Measurements from ENCODE around the gene TRAF5. TPM values are rescaled to one million over a fixed set of nuclear protein-coding genes. Genes with fewer than 3 reads are reported as not detected.

The TRAF5 gene
- total RNA-seq, 1 experiment from 2014 or later, result 22.2 TPM

- TF ChIP-seq, protein P1, sequence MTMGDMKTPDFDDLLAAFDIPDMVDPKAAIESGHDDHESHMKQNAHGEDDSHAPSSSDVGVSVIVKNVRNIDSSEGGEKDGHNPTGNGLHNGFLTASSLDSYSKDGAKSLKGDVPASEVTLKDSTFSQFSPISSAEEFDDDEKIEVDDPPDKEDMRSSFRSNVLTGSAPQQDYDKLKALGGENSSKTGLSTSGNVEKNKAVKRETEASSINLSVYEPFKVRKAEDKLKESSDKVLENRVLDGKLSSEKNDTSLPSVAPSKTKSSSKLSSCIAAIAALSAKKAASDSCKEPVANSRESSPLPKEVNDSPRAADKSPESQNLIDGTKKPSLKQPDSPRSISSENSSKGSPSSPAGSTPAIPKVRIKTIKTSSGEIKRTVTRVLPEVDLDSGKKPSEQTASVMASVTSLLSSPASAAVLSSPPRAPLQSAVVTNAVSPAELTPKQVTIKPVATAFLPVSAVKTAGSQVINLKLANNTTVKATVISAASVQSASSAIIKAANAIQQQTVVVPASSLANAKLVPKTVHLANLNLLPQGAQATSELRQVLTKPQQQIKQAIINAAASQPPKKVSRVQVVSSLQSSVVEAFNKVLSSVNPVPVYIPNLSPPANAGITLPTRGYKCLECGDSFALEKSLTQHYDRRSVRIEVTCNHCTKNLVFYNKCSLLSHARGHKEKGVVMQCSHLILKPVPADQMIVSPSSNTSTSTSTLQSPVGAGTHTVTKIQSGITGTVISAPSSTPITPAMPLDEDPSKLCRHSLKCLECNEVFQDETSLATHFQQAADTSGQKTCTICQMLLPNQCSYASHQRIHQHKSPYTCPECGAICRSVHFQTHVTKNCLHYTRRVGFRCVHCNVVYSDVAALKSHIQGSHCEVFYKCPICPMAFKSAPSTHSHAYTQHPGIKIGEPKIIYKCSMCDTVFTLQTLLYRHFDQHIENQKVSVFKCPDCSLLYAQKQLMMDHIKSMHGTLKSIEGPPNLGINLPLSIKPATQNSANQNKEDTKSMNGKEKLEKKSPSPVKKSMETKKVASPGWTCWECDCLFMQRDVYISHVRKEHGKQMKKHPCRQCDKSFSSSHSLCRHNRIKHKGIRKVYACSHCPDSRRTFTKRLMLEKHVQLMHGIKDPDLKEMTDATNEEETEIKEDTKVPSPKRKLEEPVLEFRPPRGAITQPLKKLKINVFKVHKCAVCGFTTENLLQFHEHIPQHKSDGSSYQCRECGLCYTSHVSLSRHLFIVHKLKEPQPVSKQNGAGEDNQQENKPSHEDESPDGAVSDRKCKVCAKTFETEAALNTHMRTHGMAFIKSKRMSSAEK (CRISPR knock-in tag; IDR thresholded peaks at IDR 0.05; ENCODE audit: borderline replicate concordance), result no peak
- TF ChIP-seq ZNF263 (CRISPR knock-in tag; IDR thresholded peaks at IDR 0.05; ENCODE audit: low read depth) (no peak), GTF2I (CRISPR knock-in tag; conservative IDR thresholded peaks at IDR 0.05) (no peak), PREB (CRISPR knock-in tag; IDR thresholded peaks at IDR 0.05; ENCODE audit: borderline replicate concordance) (no peak), GRHL2 (CRISPR knock-in tag; IDR thresholded peaks at IDR 0.05; ENCODE audit: insufficient replicate concordance, severe bottlenecking) (no peak), ZNF121 (CRISPR knock-in tag; IDR thresholded peaks at IDR 0.05) (no peak), ZNF232 (CRISPR knock-in tag; IDR thresholded peaks at IDR 0.05) (no peak), ELF4 (CRISPR knock-in tag; IDR thresholded peaks at IDR 0.05; ENCODE audit: low read depth) (no peak)
- TF ChIP-seq, protein P2, sequence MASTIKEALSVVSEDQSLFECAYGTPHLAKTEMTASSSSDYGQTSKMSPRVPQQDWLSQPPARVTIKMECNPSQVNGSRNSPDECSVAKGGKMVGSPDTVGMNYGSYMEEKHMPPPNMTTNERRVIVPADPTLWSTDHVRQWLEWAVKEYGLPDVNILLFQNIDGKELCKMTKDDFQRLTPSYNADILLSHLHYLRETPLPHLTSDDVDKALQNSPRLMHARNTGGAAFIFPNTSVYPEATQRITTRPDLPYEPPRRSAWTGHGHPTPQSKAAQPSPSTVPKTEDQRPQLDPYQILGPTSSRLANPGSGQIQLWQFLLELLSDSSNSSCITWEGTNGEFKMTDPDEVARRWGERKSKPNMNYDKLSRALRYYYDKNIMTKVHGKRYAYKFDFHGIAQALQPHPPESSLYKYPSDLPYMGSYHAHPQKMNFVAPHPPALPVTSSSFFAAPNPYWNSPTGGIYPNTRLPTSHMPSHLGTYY (CRISPR knock-in tag; IDR thresholded peaks at IDR 0.05), result no peak
- TF ChIP-seq, protein P3, sequence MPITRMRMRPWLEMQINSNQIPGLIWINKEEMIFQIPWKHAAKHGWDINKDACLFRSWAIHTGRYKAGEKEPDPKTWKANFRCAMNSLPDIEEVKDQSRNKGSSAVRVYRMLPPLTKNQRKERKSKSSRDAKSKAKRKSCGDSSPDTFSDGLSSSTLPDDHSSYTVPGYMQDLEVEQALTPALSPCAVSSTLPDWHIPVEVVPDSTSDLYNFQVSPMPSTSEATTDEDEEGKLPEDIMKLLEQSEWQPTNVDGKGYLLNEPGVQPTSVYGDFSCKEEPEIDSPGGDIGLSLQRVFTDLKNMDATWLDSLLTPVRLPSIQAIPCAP (CRISPR knock-in tag; IDR thresholded peaks at IDR 0.05), result no peak
- TF ChIP-seq, protein P4, sequence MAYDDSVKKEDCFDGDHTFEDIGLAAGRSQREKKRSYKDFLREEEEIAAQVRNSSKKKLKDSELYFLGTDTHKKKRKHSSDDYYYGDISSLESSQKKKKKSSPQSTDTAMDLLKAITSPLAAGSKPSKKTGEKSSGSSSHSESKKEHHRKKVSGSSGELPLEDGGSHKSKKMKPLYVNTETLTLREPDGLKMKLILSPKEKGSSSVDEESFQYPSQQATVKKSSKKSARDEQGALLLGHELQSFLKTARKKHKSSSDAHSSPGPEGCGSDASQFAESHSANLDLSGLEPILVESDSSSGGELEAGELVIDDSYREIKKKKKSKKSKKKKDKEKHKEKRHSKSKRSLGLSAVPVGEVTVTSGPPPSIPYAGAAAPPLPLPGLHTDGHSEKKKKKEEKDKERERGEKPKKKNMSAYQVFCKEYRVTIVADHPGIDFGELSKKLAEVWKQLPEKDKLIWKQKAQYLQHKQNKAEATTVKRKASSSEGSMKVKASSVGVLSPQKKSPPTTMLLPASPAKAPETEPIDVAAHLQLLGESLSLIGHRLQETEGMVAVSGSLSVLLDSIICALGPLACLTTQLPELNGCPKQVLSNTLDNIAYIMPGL (CRISPR knock-in tag; IDR thresholded peaks at IDR 0.05), result no peak
Measured at GRCh38 chr1:211335522-211336157, 9.0 kb downstream of the TRAF5 start (continued).

GRCh38 chr1:211336161-211336560 lies 9.5 kb downstream of the TRAF5 start:
- no peak for DNase-seq (ENCODE audit: low spot score)
- no peak overlapping the region for H3K4me3 Mint-ChIP-seq
- H3K27me3 Mint-ChIP-seq (ENCODE audit: low read depth), result no peaks in the 10 kb centered on the region
- POLR2A ChIA-PET, result no interaction called here
- H3K36me3 Mint-ChIP-seq, result no peaks in the 10 kb centered on the region
- CTCF ChIA-PET, result interaction anchor here (1.1 to 1.4 kb wide), 3 partner anchors 8 to 179 kb away, joined by 4 to 6 read pairs (median 5); no protein-coding TSS in a partner anchor
- ATAC-seq, result no peak
- no peaks in the 10 kb centered on the region for H3K9me3 Mint-ChIP-seq
- H3K4me1 Mint-ChIP-seq, result peaks cover 57% of the 10 kb centered on the region
- no peak overlapping the region for H3K27ac Mint-ChIP-seq
- no peak for TF ChIP-seq NR2C2 (CRISPR knock-in tag; IDR thresholded peaks at IDR 0.05)
- no peak for TF ChIP-seq ZNF121 (CRISPR knock-in tag; IDR thresholded peaks at IDR 0.05)
- no peak for TF ChIP-seq PRDM15 (CRISPR knock-in tag; IDR thresholded peaks at IDR 0.05)
- no peak for TF ChIP-seq EMX1 (CRISPR knock-in tag; IDR thresholded peaks at IDR 0.05)
- TF ChIP-seq CREB1 (CRISPR knock-in tag; IDR thresholded peaks at IDR 0.05), result no peak
- TF ChIP-seq, protein P2 (CRISPR knock-in tag; IDR thresholded peaks at IDR 0.05), result no peak
- TF ChIP-seq ARID4B (CRISPR knock-in tag; IDR thresholded peaks at IDR 0.05; ENCODE audit: borderline replicate concordance), result no peak
